ENCODE measurements around the gene TBC1D8. TPM values are rescaled to one million over a fixed set of nuclear protein-coding genes. Genes with fewer than 3 reads are reported as not detected.
A peak's percentile ranks its signal among the peaks of the same experiment; 100 is the strongest.
"Not testable (repeated sequence)": the region's sequence is repeated elsewhere in the genome, so short reads cannot be mapped to it uniquely, and the experiment has no call there.

TBC1D8 gene
- polyA plus RNA-seq, 4 donors: 21.2 to 44.2 (median 30.7) TPM

DNA sequence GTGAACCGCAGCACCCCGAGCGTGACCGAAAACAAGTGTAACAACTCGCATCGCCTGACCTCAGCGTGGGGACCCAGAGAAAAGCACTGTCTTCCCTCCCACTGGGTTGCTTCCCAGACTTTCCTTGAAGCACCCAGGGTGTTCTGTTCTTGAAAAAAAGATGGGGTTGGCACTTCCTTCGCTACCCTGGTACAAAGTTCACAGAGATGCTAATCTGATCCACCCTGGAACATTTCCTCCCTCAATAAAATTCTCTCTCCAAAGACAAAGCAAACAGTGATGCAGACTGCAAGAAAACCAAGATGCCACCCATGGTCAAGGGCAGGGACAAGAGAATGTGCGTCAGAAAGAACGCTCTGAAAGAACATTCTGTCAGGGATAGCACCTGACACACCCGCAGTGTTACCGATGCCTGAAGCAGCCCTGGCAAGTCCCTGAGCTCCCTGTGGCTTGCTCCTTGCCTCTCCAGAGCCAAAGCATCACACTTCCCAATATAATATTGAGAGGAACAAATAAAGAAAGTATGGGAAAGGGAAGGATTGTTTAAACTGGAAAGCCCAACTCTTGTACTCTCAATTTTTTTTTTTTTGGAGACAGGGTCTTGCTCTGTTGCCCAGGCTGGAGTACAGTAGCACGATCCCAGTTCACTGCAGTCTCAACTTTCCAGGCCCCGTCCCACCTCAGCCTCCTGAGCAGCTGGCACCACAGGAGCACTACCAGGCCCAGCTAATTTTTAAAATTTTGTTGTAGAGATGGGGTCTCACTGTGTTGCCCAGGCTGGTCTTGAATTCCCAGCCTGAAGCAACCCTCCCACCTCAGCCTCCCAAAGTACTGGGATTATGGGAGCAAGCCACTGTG, 70.7 kb downstream of the TBC1D8 start:
- DNase-seq (ENCODE audit: low read depth in 4 of 4, low spot score in 3 of 4): peak in 1 of 4 donors; percentile 22

DNA sequence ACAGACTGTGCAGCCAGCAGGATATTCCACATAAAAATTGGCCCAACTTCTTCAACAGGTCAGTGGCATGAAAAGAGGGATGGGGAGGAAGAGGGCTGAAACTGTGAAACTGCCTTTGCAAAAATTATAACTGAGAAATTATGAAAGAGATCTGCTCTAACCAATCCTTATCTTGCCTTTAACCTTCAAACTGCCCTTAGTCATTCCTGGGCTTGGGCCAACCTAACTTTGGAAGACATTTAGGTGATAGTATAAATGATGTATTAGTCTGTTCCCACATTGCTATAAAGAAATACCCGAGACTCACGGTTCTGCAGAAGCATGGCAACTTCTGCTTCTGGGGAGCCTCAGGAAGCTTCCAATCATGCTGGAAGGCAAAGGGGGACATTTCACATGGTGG, 74.6 kb downstream of the TBC1D8 start:
- no peak for DNase-seq (ENCODE audit: low read depth in 4 of 4, low spot score in 3 of 4)

DNA sequence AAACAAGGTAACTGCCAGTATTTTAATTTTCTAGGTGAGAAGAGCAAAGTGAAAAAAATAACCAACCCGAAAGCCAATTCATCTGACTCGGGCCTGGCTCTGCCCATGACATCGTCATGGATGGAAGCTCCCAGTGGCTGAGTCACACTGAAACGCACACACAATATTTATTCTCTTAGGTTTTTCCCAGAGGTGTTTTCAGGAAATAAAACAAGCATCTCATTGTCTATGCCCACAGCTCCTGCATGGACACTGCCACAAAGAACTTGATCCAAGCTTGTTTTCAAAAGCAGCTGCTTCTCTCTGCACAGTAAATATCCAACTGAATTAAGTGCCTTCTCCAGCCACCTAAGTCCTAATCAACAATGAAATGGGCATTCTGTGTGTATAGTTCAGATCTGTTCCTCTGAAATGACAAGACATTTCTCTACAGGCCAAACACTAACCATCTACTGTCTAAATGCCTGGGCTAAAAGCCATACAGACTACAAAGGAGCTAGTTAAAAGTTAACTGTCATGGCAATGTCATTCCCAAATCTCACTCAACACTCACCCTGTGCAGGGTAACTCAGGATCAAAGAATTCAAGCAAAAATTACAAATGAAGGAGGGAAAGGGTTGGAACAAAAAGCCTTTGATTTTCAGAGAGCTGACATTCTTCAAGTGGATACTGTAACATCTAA, 86.2 kb downstream of the TBC1D8 start:
- DNase-seq (ENCODE audit: low read depth in 4 of 4, low spot score in 3 of 4): no peak

DNA sequence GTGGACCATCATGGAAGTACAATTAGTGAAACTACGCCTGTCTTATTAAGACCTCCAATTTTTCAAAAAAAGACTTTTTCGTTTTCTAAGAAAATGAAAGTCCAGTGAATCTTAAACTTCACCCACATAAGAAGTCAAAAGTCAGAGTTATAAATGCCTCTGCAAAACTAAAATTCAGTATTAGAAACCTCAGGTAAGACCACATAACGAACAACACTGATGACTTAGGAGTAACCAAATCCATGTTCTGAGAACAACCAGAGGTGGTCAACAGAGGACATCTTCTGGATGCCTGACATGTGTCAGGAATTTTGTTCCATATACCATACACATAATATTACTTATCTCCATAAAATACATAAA, 86.7 kb downstream of the TBC1D8 start:
- DNase-seq (ENCODE audit: low read depth in 4 of 4, low spot score in 3 of 4): no peak

DNA sequence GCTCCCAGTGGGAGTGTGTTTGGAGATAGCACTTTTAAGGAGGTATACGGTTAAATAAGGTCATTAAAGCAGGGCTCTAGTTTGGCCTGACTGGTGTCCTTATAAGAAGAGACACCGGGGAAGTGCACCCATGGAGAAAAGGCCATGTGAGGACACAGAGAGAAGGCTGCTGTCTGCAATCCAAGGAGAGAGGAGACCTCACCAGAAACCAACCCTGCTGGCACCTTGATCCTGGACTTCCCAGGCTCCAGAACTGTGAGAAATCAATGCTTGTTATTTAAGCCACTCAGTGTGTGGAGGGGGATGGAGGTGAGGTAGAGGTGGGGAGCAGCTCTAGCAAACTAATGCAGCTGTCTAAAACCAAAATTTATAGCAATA, 87.1 kb downstream of the TBC1D8 start:
- no peak for DNase-seq (ENCODE audit: low read depth in 4 of 4, low spot score in 3 of 4)

DNA sequence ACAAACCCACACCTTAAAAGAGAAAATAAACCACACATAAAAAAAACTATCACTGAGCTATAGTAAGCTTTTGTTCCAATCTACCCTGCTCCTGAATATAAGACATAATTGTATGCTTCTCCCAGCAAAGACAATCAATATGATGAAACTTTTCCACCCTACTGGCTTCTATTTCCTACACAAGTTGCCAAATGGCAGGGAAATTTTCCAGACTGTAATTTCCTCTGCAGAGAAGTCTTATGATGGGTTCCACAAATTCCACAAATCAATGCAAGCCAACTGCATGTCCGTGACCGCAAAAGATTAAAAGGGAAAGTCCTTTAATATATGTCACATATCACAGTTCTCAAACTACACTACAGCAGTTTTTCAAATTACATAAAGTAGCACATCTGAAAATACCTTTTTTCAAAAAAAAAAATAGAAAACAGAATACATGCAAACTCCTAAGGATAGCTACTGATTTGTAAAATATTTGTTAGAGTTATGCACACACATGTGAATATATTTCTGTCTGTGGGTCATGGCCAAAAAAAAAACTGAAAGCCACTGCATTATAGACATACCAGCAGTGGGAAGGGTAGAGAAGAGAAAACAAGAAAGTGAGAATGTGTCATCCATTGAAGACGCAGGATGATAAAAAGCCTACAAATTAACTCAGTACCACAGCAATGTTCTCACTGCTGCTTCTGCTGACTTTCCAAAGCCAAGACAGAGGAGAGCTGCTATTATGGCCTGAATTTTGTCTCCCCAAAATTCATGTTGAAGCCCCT, 87.6 kb downstream of the TBC1D8 start:
- no peak for DNase-seq (ENCODE audit: low read depth in 4 of 4, low spot score in 3 of 4)

DNA sequence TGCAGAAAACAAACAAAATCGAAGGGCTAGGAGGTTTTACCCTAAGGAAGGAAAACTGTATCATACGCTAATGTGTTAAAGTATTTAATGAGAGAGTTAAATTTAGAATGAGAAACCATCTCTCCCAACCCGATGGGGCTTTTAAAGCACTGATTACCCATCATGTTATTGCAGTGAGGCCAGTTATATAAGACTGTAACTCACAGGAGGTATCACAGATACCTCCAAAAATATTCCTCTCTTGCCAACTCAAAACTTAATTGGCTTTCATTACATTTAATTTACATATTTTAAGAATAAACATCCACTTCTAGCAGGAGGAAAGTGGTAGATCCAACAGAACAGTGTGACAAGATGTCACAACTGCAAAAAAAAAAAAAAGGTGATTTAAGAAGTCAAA, 92.8 kb downstream of the TBC1D8 start:
- no peak for DNase-seq (ENCODE audit: low read depth in 4 of 4, low spot score in 3 of 4)

DNA sequence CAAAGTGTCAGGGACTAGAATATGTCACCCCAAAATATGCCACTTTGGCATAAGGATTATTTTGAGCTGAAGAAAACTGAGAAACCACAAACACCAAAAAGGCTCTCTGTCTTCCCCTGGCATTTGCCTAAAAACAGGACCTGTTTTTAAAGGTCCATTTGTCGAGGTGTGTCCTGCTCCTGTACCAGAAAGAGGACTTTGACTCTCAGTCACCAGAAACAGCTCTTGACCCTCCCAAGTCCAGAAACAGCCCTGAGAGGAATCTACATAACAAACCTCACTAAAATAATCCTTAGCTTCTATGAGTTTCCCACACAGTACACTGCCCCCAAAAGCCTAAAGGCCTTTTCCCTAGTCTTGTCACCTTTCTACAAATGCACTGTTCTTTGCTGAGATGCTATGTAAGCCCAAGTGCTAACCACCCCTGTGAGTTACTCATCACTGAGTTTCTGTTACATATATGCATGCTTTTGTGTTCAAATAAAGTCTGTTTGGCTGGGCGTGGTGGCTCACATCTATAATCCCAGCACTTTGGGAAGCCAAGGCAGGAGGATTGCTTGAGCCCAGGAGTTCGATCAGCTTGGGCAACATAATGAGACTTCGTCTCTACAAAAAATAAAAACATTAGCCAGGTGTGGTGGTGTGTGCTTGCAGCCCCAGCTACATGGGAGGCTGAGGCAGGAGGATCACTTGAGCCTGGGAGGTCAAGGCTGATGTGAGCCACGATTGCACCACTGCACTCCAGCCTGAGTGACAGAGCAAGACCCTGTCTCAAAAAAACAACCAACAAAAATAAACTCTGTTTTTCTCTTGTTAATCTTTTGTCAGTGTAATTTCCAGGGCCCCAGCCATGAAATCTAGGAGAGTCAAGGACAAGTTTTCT, 93.9 kb downstream of the TBC1D8 start:
- no peak for DNase-seq (ENCODE audit: low read depth in 4 of 4, low spot score in 3 of 4)

DNA sequence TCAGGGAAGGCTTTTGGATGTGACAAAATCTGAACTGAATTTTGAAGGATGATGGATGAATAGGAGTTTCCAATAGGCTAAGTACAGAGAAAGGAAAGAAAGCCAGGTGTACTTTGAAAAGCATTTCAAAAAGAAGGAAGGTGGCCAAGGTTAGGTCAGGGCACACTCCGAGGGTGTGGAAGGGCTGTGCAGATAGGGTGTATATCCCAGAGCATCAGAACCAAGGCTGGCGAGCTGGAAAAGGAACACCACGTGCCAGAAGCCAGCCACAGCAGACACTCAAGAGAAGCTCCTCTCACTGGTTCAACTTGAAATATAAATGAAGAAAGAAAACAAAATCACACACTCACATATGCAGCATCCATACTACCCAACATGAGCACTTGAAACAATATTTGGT, 98.1 kb downstream of the TBC1D8 start:
- DNase-seq (ENCODE audit: low read depth in 4 of 4, low spot score in 3 of 4): no peak

DNA sequence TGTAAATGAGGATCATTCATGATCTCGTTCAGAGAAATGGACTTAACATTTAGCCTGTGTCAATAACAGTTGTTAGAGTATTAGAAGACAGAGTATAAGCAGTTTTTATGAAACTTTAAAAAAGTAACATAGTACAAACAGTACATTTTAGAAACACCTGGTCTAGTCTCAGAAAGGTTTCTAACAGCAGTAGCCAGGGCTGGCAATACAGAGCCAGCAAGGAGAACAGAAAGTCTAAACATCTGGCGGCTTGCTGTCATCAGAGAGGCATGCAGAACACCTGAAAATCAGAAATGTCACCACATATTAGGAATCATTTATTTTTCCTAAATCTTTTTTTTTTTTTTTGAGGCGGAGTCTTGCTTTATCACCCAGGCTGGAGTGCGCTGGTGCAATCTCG, 99.0 kb downstream of the TBC1D8 start:
- DNase-seq (ENCODE audit: low read depth in 4 of 4, low spot score in 3 of 4): no peak

DNA sequence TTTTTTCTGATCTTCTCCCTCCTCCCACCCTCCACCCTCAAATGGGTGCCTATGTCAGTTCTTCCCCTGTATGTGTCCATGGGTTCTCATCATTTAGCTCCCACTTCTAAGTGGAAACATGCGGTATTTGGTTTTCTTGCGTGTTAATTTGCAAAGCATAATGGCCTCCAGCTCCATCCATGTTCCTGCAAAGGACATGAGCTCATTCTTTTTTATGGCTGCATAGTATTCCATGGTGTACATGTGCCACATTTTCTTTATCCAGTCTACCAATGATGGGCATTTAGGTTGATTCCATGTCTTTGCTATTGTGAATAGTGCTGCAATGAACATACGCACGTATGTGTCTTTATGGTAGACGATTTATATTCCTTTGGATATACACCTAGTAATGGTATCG, 100.3 kb downstream of the TBC1D8 start:
- DNase-seq (ENCODE audit: low read depth in 4 of 4, low spot score in 3 of 4): not testable (repeated sequence)

DNA sequence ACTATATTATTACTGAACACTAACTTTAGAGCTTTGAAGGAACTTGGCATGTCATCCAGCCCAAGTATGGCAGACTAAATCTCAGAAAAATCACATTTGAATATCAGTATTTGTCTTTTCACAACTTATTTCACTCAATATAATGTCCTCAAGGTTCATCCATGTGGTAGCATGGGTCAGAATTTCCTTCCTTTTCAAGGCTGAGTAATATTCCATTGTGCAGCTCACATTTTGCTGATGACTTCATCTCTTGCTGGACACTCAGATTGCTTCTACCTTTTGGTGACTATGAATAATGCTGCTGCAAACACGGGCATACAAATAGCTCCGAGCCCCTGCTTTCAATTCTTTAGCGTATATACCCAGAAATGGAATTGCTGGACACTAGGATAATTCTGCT, 102.4 kb downstream of the TBC1D8 start:
- no peak for DNase-seq (ENCODE audit: low read depth in 4 of 4, low spot score in 3 of 4)

DNA sequence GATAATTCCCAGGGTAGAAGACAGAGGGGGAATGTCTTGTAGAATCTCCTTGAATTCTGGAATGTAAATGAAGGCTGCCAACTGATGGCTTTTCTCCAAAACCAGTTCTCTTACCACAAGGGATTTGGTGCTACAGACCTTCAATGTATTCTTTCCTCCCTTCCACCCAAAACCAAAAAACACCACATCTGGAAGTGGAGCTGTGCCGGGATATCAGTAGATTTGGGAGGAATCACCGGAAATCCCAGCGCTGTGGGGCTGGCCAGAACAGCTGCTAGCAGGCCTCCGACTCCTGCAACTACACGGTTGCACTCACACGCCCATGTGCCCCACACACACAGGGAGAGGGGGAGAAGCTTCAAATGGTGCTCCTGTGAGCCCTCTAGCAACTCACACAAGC, 103.4 kb downstream of the TBC1D8 start:
- no peak for DNase-seq (ENCODE audit: low read depth in 4 of 4, low spot score in 3 of 4)

DNA sequence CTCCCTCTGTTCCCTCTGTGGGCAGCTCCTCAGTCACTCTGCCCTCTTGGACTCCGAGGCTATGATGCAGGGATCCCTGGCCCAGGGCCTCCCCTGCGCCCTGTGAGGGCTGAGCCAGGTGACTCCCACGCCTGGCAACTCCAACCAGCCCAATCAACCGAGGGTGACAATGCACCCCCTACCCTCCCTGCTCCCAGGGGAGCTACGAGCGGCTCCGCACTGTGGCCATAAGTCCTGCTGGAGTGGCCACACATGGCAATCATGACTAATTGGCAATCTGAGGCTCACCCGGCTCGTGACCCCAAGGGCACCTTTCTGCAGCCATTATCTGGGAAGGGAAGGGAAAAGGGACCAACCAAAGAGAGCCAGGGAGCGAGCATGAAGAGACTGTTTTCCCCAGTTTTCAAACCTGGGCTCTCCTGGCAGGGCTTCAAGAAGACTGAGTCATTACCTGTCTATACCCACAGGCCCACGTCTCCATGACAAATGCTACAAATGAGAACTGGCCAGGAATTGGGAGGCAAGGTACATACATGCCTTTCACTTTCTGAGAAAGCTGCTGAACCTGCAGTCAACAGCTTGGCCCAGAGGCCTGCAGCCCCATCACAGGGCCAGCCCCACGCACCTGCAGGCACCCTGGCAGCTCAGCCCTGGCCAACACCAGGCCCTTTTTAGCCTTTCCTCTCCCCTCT, 104.0 kb downstream of the TBC1D8 start:
- no peak for DNase-seq (ENCODE audit: low read depth in 4 of 4, low spot score in 3 of 4)

DNA sequence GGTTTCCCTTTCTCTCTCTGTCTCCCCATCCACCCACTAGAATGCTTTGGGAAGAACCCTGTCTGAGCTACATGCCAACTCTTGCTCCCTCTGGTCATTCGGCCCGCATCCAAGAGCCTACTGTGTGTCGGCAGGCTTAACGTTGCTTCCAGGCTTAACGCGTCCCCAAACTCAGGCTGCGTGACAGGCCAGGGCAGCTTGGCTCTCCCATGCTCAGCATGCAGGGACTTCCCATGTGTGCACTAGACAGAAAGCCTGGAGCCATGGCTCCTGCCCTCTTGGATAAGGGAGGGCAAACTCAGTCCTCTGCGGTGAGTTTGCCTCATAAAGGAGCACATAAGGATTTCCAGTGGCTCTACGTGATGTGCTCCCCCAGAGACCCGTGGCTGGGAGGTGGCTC, 105.9 kb downstream of the TBC1D8 start:
- DNase-seq (ENCODE audit: low read depth in 4 of 4, low spot score in 3 of 4): no peak

DNA sequence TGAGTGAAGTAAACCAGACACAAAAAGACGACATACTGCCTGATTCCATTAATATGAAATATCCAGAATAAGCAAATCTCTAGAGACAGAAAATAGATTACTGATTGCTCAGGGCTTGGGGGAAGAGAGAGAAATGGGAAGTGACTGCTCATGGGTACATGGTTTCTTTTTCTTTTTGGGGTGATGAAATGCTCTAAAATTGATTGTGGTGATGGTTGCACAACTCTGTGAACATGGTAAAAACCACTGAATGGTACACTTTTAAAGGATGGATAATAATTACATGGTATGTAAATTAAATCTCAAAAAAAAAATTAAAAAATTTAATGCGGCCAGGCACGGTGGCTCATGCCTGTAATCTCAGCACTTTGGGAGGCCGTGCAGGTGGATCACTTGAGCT, 109.8 kb downstream of the TBC1D8 start:
- no peak for DNase-seq (ENCODE audit: low read depth in 4 of 4, low spot score in 3 of 4)

DNA sequence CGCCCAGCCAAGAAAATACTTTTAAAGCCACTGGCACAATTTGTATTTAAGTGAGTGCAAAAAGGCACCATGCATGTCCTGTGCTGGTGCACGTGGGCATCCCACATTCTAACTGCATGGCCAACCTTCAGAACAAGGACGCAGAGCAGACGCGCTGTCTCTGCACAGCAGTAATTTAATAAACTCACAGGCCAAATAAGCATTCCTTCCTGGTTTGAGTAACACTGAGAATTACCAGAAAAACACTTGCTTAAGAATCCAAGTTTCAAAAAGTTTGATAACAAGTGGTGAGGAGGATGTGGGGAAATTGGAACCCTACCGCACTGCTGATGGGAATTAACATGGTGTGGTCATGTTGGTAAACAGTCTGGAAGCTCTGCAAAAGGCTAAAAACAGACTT, 110.4 kb downstream of the TBC1D8 start:
- no peak for DNase-seq (ENCODE audit: low read depth in 4 of 4, low spot score in 3 of 4)

DNA sequence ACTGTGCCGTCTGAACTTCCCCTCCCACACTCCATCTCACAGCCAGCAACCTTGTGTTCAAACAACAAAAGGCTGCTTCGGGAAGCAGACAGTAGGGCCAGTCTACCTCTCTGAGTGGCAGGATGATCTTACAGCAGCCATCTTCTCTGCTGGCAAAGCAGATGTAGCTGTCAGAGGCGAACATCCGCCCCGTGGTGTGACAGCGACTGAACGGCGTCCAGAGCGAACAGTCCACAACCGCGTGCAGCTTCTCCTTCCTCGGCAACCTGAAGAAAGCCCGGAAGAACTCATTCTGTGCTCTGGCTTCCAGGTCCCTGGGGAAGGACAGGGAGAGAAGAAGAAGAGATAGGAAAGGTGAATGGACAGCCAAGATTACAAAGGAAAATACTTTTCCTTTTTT, 111.1 kb downstream of the TBC1D8 start:
- DNase-seq (ENCODE audit: low read depth in 4 of 4, low spot score in 3 of 4): no peak

DNA sequence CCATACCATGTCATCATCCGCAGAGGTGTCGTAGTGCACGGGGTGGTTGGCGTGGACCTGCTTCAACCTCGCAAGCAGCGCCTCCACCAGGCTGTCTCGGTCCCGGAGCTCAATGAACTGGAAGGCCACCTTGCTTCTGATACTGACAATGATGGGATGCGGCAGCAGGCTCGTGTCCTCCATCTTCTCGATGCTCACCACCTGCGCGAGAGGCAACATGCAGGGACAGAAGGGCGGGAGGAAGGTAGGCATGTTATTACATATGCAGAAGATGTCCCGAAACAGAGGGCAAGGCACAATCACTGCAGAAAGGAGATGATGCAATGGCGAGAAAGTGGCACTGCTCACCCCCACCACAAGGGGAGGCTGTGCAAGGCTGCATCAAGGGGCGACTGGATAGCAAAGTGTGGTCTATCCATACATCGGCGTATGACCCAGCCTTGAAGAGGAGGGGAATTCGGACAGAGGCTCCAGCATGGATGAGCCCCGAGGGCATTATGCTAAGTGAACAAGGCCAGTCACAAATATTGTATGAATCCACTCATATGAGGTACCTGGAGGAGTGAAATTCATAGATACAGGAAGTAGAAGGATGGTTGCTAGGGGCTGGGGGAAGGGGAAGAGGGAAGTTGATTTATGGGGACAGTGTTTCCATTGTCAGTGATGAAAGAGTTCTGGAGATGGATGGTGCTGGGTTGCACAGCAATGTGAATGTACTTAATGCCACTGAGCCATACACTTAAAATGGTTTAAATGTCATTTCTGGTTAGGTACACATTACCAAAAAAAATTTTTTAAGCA, 112.5 kb downstream of the TBC1D8 start:
- no peak for DNase-seq (ENCODE audit: low read depth in 4 of 4, low spot score in 3 of 4)

Measured in left renal pelvis (tissue), 4 donors.